ENCODE data around the gene SLC22A23.

The SLC22A23 gene

DNA sequence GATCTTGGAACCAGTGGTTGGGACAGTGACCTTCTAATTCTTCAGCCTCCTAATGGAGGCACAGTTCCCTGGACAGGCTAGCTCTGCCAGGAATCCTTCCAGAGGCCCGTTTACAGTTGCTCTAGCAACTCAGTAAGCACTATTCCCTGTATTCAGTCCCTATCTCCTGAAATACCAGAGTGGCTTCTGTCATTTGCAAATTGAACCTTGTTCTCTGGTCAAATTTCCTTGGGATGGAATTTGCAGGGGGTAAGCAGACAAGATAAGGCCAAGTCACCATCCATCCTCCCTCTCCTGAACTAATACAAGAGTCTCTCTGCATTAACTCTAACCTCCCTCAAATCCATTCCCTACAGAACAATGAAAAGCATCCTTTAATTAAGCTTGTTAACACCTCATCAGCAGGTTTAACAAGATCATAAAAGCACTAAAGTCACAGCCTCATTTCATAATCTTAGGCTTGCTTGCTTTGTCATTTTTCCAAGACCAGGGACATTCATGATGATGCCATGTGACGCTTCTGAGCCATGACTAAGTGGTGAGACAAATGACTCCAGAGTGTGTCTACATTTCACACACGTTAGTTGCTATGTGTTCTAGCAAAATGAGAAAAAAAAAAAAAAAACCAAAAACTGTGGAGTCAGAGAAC, 37.1 kb downstream of the SLC22A23 start:
- DNase-seq = peak; percentile 14

DNA sequence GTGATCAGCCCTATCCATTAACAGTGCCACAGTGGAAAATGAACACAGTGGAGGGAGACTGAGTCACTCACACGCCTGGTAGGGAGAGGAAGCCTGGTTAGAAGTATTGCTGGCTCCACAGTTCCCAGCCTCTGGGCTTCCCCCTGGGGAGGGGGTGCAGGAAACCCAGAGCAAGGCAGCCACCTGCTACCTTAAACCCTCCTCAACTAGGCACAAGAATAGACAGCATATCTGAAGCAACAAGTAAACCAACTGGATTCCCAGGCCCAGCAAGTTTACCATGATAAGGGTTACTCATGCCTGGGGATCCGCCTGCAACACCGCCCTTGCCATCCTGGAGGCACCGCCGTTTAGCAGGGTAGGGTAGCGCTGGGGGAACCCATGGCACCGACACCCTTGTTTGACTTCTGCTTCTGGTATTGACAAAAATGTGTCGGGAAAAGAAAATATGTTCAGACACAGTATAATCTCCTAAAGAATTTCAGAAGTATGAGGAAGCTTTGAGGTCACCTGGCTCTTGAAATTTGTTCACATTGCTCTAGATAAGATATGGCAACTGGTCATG, 38.3 kb downstream of the SLC22A23 start:
- no peak for DNase-seq

DNA sequence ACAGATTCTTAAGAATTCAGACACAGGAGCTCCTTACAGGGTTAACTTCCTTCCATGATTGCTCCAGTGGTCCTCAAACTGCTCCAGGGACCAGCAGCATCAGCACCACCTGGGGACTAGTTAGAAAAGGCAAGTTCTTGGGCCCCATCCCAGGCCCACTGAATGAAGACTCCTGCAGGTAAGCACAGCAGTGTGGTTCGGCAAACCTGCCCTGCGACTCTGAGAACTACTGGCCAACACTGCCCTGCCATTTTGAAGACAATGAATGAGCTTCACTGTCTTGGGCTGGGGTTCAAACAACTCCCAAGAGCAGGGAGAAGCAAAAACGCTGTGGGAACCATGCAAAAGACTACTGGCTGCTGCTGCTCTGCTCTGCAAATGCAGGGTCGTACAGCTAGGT, 39.4 kb downstream of the SLC22A23 start:
- DNase-seq = no peak

DNA sequence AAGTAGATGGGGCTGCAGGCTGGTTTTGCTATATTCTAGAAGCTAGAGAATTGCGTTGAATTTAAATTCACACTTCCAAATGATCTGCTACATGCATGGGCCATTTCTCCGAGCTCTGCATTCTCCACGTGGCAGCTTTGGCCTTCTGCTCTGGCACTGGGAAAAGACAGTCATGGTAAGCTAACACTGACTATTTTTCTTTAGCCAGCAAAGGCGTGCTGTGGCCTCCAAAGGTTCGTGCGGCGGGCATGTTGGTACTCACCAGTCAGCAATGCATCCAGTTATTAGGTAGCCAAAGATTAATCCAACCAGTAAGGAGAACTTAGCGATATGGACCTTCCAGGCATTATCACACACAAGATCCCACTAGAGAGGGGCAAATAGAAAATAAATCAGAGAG, 41.4 kb downstream of the SLC22A23 start:
- DNase-seq = no peak

DNA sequence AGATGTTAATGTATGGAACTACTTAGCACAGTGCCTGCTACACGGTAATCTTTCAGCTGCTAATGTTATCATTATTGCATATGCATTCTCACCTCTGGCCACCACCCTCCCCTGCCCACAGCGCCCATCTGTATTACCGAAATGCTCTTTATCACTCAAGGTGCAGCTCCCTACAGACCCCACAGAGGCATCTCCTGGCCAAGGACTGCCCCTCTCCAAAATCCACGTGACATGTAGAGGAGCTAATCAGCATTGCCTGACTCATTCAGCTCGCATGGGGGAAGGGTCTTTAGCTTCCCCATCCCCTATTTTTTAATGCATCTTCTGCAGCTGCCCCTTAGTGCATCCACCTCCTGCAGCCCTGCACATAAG, 41.8 kb downstream of the SLC22A23 start:
- no peak for DNase-seq

DNA sequence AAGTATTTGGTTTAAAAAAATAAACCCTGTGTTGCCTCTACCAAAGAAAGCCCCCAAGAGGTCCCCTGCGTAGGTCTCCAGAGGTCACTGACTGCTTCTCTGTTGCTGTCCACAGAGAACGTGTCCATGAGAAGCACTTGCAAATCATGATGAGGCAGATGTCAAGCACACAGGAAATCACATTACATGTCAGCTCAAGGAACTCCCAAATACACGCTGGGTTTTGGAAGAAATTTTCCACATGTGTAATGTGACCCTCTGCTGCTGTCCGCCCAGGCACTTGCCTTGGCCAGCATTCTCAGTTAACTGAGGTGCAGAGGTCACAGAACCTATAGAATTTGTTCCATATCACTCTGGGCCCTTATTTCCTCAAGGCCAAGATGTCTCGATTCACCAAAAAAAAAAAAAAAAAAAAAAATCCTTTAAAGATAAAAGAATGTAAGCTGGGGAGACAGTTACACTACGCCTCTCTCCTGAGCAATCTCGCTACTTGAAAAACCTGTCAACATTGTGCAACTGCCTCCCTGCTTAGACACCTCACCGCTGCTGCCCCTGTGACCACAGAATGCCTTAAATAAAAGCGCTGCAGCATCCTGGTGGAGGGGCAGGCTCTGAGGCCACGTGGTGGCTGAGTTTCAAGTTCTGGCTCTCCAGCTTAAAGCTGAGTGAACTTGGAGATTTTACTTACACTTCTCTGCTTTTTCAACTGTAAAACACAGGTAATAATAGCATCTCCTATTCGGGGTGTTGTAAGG, 42.3 kb downstream of the SLC22A23 start:
- DNase-seq = peak; percentile 43

DNA sequence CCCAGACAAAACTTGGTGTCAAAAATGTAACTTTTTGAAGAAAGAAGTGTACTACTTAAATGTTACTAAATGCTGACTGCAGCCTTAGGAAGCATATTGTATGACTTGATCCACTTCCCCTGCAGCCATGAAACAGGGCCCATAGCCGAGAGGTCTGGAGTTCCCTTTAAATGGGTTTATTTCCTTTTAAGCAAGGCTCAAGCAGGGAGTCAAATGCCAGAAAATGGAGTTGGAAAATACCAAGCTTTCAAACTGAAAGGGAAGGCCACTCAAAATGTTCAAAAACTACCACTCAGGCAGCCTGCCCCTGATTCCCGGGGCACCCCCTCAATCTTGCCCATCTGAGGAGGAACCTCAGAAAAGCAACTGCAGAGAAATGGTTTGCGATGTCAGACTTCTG, 43.3 kb downstream of the SLC22A23 start:
- DNase-seq = no peak

DNA sequence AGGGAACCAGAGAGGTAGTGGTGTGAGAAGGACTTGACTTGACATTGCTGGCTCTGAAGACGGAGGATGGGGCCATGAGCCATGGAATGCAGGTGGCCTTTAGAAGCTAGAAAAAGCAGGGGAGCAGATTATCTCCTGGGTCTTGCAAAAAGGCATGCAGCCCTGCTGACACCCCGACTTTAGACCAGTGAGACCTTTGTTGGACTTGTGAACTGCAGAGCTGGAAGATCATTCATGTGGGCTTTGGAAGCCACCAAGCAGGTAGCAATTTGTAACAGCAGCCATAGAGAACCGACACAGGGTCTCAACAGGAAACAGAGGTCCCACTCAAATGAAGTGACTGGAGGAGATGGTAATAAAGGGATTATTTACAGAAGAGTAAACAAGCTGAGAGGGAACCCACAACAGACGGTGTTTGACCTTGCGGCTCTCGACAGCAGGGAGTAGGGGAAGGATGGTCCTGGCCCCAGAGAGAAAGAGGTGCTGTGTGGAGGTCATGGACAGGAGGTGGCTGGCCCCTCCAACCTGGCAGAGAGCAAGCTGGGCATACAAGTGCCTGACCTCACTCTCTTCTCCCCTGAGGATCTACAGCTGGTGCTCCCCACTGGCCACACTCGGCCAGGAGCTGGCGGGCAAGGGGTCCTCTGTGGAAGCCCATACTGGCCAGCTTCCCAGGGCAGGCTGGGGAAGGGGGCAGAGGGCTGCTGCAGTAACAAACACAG, 43.9 kb downstream of the SLC22A23 start:
- DNase-seq = no peak

DNA sequence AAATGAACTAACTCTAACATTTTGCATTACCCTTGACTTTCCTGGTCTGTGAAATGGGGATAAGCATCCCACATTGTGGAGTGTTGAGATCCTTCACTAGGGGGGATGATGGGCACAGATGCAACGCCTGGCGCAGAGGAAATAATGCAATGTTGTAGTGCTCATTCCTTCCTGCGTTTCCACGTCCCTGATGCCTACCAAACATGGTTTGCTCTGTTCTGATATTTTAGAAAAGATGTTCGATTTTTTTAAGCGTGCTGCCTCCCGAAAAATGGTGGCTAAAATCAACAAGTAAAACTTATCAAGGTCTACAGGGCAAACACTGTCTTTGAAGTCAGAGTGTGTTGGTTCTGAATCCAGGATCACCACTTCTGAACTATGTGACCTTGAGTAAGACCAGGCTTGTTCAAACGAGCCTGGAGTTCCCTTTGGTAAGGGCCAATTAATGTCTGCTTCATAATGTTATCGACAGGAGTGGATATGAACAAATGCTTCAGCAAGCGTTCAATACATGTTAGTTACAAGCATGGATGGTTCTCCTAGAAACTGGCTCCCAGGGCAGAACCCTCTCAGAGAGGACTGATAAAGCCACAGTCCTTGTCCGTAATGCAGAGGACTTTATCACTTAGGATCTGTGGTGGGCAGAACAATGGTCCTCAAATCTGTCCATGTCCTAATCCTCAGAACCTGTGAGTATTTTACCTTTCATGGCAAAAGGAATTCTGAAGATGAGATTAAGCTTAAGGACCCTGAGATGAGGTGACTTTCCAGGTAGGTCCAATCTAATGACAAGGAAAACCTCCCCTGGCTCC, 44.7 kb downstream of the SLC22A23 start:
- DNase-seq = no peak

DNA sequence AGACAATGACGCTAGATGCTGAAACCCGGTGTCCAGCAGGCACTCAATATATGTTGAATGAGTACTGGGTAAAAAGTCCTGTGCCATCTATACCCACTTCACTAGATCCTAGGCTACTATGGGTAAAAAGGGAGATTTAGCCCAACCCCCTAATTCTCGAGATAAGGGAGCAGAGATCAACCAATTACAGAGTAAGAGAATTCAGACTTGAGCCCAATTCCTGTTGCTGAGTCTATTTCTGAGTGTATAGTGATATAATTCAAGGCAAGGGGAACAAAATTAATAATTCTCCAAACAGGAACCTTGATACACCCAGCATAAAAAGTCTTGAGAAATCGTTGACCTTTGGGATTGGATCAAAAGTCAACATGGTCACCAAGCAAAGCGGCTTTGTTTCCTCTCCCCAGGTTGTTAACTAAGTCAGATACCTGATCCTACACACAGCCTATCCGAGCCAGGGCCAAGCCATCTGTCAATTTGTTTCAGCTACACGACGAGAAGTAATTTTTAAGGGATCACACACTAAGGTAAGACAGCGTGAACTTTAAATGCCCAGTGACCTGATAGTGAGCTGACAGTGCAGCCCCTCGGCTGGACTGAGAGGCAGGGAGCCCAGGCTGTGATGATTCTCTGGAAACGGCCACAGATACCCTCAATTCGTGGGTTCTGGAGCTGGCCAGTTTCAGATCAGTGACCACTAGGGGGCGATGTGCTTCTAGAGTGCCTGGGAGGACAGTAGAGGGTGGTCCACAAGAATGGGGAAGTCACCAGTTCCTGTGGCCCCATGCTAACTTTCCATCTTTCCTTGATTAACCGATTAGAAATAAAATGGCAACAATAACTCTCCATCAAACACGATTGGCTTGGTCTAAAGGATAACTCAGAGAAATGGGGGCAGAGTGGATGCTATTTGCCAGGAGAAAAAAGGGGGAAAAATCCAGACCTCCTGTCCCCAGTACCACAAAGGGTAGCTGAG, 46.2 kb downstream of the SLC22A23 start:
- DNase-seq = peak; percentile 93

DNA sequence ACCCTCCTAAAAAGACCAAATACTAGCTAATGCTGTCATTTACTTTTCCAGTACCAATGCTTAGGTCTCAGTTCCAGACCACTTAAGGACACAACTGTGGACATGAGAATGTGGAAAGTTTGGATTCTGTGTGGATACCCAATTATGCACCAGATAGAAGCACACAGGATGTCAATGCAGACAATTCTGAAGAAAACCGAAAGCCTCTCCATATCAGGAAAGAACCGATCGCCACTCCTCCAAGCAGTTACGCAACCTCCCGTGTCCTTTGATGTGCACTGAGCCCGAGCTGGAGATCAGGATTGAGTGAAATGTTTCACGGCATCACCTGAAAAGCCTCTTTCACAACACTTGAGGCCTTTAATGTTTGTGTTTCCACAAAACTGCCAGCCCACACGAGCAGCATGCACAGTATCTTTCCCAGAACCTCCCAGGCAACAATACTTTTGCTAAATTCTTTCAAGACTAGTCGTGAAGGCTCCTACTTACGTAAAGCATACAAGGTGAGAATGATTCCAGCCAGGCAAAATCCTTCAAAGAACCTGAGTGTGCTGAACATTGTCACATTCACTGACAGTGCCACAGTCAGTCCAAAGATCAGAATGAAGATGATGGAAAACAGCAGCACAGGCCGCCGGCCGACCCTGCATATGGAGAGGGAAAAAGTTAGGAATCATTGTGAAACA, 47.0 kb downstream of the SLC22A23 start:
- peak; percentile 93 for DNase-seq

DNA sequence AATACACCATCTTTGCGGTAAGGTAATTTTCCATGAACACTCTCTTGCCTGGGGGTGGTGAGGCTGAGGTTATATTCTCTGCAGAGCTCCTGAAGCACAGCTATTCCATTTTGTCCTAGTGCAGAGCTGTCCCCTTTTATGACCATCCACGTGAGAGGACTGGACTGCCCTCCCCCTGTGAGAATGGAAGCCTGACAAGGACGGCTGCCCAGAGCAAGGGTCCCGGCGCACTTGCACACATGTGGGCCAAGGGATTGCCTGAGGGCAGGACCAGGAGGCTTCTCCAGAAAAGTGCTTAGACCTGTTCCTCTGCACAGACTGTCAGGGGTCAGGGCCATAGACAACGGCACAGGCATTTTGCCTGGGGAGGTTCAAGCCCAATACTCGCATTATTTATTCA, 48.2 kb downstream of the SLC22A23 start:
- DNase-seq = no peak

DNA sequence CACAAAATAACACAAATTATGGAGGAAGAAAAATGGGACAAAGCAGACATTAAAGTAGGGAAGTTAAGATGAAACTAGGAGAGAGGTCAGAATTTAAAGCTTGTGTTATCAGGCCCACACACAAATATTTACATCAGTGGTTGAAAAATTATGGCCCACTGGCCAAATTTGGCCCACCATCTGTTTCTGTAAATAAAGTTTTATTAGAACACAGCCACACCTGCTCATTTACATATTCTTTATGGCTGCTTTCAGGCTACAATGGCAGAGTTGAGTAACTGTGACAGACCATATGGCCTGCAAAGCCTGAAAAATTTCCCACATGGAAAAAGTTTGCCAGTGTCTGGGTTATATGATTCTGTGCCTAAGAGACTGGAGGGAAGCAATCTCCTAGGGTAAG, 49.0 kb downstream of the SLC22A23 start:
- peak; percentile 39 for DNase-seq

DNA sequence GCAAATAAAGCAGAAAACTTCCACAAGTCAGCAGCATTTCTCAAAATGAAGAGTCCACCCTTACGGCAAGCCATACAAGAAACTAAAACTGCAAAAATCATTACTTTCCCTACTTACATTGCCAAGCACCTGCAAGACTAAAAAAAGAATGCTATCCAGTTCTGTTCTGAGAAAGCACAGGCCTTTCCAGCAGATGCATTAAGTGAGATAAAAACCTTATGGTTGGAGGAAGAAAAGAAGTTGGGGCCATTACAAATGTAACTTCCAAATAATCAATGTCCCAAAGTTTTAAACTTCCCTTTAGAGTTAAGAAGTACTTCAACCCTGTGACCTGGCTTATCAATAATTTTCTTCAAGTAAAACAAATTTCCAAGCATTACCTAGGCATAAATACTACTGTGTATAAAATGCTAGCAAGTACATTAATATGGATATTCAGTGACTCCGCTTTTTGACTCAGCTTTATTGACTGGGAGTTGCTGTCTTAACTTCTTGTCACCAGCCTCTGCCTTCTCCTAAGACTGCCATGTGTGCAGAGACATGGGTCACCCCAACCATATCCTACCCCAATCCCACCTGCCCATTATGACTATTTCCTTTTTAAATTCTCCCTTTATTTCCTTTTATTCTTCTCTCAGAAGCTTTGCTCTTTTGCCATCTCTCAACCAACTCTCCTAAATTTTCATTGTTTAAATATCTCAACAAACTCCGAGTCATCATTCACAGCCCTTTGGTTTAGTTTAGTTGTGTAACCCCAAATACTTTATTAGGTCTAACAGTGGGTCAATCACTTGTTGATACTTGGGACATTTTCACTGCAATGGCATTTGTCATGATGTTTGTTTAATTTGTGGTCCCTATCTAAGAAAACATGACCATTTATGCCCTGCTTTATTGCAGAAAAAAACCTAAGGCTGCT, 49.7 kb downstream of the SLC22A23 start:
- peak; percentile 82 for DNase-seq

DNA sequence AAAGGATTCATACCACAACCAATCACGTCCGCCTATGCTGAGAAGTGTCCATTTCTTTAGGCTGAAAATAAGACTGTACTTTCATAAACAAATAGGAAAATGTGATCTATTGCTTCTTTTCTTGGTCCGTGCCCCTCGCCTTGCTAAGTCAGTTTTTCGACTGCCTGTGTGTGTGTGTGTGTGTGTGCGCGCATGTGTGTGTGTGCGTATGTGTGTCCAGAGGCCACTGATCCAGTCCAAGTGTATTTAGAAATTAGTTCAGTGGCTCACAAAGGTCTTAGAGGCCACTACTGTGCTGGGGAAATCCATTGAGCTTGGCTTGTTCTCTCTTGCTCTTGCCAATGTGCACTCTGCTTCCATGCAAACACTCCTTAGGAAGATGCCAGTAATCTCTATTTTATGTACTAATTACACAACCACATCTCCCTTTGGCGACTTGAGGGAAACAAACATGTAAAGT, 50.5 kb downstream of the SLC22A23 start:
- DNase-seq = no peak

DNA sequence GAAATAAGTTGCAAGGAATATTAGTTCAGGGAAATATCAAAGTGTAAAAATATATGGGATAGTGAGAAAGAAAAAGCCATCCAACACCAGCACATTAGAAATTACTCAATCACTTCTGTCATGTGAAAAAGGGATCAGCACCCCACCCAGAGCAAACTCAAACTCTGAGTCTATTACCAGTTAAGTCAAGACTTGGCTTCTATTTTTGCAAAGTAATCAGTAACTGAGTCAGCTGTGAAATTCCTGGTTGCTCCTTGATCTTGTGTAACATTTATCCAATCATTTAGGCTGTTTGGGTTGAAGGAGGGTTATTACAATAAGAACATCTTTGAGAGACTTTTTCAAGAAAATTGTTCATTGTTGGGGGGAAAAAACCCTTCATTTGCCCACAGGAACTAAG, 51.2 kb downstream of the SLC22A23 start:
- no peak for DNase-seq

DNA sequence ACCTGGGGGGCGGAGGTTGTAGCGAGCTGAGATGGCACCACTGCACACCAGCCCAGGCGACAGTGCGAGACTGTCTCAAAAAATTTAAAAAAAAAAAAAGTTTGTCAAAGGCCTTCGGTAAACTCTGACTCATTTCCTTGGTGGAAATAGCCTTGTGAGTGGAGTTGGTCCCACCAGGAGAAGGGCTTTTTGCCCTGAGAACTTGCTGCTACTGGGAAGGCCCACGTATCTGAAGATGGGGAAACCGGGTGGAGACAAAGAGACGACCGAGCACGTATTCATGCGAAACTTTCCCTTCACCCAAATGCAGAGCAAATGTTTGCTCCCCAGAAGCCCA, 51.7 kb downstream of the SLC22A23 start:
- no peak for DNase-seq

DNA sequence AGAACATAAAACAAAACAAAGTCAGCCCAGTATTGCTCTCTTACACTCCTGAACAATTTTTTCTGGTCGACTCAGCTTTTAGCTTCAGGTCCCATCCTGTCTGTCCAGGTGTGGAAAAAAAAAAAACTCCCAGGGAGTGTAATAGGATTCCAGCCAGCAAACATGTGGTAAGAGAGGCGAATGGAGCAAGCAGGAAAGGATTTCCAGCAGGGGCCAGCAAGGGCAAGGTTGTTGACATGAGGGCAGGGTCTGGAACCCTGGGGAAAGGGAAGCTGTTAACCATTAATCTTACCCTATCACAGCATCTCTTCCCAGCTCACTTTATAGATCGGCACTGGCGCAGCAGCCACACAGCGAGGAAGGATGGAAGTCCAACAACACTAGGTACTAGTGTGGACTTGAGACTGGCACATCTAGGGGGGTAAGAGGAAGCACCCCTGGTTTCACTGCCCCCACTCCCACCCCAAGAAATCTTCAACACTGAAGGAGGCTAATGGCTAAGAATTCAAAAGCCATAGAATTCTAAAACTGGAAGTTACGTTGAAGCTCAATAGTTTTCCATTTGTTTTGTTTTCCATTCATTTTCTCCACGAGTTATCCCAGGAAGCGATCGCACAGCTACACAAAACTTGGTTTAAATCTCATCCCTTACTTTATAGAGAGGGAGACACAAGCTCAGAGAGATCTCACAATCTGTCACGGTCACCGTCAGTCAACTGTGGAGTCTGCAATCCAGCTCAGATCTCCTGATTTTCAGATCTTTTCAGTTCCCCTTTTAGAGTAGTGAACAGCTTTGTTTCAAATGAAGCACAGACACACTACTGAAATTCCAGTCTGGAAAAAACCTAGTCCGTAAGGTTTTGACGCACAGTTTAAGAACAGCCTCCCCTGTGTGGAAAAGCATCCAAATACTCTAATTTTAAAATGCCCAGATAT, 53.3 kb downstream of the SLC22A23 start:
- DNase-seq = peak; percentile 25

Measured in OCI-M1 (cell line).